Cardiac fibroblast (primary cell): Measurements from ENCODE around the gene DHX9.
"Not testable (repeated sequence)": the region's sequence is repeated elsewhere in the genome, so short reads cannot be mapped to it uniquely, and the experiment has no call there.

ENCODE experiments used
- DNase-seq, 2 donors: peaks; one replicate each; pipeline versions ENCODE4 v3.0.0 to v3.0.0-alpha.2; 2010; ENCODE audit warnings: low read depth in 2 of 2
- H3K4me3 ChIP-seq, 2 donors: replicated peaks in 1 of 2; 1 replicate in 1 of 2; 2 replicates in 1 of 2; pipeline ENCODE4 v1.5.1; 2011; ENCODE audit warnings: low read depth in 2 of 2, low read length in 2 of 2, mild to moderate bottlenecking in 2 of 2, moderate library complexity in 1 of 2
- CTCF ChIP-seq: IDR thresholded peaks from one replicate; pipeline ENCODE4 v1.5.1; 2011; ENCODE audit warnings: low read depth, mild to moderate bottlenecking, low read length, inconsistent platforms

Gene DHX9

DNA sequence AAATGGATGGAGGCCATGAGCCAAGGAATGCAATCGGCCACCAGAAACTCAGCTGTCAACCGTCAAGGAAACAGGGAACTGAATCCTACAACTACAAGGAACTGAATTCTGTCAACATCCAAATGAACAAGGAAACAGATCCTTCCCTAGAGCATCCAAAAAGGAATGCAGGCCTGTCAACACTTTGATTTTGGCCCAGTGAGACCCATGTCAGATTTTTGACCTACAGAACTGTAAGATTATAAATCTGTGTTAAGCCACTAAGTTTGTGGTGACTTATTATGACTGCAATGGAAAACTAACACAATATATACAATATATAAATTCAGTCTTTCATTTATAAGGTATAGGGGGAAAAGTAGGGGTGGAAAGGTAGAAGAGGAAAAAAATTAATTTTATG is 58.5 kb downstream of the DHX9 start:
- no peak overlapping the region for H3K4me3 ChIP-seq
- no peak for TF ChIP-seq CTCF
- no peak for DNase-seq

GRCh38 chr1:182901946-182902345 is 62.8 kb downstream of the DHX9 start:
- DNase-seq, H3K4me3 ChIP-seq: not testable (repeated sequence)

- H3K4me3 ChIP-seq = no peak overlapping the region
- no peak for DNase-seq
- TF ChIP-seq CTCF = no peak
Measured at GRCh38 chr1:182905321-182905720, 66.2 kb downstream of the DHX9 start.

GRCh38 chr1:182909578-182909977 is 70.4 kb downstream of the DHX9 start:
- no peak for DNase-seq
- TF ChIP-seq CTCF = no peak

GRCh38 chr1:182910143-182910542 is 71.0 kb downstream of the DHX9 start:
- no peak for TF ChIP-seq CTCF
- no peak overlapping the region for H3K4me3 ChIP-seq
- no peak for DNase-seq

More at GRCh38 chr1:182909578-182909977, 70.4 kb downstream of the DHX9 start:
- no peak overlapping the region for H3K4me3 ChIP-seq

DNA sequence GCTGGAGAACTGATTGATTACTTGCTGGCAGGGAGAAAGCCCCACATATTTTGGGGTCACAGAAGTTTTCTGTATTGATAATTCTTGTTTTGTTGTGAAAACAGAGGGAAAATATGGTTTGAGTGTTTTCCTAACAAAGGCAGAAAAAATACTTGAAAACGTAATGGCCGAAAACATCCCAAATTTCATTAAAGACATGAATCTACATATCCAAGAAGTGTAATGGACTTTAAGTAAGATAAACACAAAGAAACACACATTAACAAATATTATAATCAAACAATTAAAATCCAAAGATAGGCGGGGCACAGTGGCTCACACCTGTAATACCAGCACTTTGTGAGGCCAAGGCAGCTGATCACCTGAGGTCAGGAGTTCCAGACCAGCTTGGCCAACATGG is 74.3 kb downstream of the DHX9 start:
- no peak overlapping the region for H3K4me3 ChIP-seq
- TF ChIP-seq CTCF = no peak
- DNase-seq = no peak

DNA sequence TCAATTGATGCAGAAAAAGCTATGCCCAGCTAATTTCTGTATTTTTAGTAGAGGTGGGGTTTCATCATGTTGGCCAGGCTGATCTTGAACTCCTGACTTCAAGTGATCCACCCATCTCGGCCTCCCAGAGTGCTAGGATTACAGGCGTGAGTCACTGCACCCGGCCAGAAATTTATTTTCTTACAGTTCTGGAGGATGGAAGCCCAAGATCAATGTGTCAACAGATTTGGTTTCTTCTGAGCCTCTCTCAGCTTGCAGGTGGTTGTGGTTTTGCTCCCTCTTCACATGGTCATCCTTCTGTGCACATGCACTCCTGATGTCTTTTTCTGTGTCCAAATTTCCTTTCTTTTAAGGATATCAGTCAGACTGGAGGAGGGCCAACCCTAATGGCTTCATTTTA is 78.2 kb downstream of the DHX9 start:
- no peak for TF ChIP-seq CTCF
- peak in 1 of 2 donors; percentile 4 for DNase-seq
- no peak overlapping the region for H3K4me3 ChIP-seq
